SHP77 treated with DMSO at 0.1 percent for 48 hours (cell line): ENCODE data around the gene KPNA6.
A peak's percentile ranks its signal among the peaks of the same experiment; 100 is the strongest.
"Not testable (repeated sequence)": the region's sequence is repeated elsewhere in the genome, so short reads cannot be mapped to it uniquely, and the experiment has no call there.

ENCODE experiments used
- DNase-seq: peaks from one replicate; lab custom pipeline; 2025; lab: John Stamatoyannopoulos, UW

The KPNA6 gene

DNA sequence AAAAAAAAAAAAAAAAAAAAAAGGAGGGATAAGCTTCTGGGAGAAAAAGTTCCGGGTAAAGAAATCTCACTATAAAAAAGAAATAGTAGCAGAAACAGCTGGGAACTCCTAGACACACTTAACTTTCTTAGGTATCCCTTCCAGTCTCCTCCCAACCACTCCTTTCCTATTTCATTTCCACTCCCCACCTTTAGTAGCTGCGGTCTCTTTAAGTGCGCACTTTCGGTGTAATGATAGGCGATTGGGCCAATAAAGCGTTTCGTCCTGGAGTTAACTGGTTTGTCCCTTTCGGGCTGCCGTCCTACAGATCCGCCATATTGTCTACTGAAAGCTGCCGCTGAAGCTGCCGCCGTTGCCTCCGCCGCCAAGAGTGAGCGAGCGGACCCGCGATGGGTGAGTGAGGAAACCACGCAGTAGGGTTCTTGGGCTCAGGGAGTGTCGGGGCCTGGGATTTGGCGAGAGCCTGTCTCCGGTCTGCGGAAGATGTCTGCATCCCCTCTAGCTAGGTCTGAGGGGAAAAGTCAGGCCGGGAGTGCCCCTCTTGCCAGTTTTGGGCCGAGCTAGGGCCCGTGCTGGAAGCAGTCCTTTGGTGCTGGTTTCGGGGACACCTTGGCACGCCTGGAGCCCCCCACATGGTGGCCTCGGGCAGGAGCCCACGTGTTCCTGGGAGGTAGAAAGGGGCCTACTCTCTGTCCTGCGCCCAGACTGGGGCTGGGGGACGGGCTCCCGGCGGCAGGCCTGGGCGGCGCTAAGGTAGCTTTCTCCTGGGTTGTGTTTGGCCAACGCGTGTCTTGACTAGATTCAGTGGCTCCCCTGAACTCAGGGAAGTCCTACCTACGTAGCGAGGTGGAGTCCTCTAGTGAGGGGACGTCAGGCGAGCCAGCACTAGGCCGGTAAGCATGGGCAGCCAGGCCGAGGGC is at the start of gene KPNA6:
TSS of gene KPNA6 (plus strand) at position 315 of the 920 bp plus-strand sequence. CDS start at position 390, 75 bp downstream.
- DNase-seq: peak; percentile 94

DNA sequence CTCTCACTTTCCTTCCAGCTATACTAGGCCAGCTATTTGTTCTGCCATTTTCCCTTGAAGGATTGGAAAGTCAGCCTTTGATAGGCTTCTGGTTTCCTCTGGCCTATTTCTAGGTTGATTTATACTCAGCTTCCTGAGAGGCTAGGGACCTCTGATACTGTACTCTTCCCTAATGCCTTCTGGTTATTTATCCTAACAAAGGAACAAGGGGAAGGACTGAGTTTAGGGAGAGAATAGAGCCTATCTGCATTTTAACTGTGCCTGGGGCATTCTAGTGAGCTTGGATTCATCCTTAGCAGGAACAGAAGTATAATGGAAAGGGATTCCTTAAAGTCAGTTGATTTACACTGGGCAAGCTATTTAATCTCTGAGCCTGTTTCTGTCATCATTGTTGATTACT is 46.9 kb upstream of the KPNA6 start:
- no peak for DNase-seq

DNA sequence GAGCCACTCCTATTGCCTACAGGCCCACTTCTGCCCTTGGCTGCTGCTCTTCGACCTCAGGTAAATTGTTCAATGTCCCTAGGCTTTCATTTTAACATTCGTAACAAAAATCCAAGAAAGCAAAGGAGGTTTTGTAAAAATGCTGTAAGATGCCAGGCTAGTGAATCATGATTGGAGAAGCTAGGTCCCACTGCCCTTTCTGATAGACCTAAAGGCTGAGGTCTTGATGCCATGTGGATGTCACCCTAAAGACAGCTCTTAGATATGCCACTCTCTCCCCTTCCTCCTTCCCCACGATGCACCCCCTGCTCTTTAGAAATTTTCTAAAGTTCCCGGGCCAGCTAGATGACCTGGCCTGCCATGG is 45.0 kb upstream of the KPNA6 start:
- no peak for DNase-seq

DNA sequence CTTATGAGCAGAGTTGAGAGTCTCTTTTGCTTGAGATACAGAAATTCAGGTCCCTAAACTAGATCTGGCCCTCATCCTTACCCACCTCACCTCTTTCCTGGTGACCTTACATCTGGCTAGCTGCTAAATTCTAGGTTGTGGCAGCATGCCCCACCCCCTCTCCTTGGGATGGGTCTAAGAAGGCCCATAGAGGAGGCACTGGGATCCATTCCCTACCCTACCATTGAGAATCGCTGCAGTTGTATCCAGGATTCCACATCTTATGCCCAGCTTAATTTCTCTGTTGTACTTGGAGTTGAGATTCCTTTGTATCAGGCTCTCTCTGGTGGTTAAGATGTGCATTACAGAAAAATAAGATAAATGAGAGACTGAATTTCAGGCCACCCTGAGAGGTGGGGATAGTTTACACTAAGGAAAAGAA is 44.6 kb upstream of the KPNA6 start:
- peak; percentile 23 for DNase-seq

DNA sequence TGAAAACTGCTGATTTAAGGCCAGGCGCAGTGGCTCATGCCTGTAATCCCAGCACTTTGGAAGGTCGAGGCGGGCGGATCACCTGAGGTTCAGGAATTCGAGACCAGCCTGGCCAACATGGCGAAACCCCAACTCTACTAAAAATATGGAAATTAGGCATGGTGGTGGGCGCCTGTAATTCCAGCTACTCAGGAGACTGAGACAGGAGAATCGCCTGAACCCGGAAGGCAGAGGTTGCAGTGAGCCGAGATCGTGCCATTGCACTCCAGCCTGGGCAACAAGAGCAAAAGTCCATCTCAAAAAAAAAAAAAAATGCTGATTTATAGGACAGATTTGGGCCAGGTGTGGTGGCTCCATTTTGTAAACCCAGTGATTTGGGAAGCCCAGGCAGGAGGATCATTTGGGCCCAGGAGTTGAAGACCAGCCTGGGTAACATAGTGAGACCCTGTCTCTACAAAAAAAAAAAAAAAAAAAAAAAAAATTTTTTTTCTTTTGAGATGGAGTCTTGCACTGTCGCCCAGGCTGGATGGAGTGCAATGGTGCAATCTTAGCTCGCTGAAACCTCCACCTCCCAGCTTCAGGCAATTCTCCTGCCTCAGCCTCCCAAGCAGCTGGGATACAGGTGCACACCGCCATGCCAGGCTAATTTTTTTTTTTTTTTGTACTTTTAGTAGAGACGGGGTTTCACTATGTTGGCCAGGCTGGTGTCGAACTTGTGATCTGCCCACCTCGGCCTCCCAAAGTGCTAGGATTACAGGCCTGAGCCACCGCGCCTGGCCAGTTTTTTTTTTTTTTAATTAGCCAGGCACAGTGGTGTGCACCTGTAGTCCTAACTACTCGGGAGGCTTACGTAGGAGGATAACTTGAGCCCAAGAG is 42.0 kb upstream of the KPNA6 start:
- DNase-seq: not testable (repeated sequence)

DNA sequence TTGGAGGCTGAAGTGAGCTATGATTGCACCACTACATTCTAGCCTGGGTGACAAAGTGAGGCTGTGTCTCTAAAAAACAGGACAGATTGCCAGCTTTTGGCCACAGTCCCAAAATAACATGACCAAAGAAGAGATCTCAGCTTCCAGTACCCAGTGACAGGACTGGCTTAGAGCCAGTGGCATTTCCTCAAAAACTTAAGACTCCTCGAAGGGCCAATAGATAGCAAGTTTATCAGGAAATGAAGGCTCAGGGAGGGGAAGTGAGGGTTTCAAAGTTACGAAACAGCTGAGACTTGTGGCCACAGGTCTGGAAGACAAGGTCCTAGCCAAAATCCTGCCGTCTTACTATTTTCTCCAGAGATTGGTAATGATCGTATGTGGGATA is 41.4 kb upstream of the KPNA6 start:
- peak; percentile 9 for DNase-seq

DNA sequence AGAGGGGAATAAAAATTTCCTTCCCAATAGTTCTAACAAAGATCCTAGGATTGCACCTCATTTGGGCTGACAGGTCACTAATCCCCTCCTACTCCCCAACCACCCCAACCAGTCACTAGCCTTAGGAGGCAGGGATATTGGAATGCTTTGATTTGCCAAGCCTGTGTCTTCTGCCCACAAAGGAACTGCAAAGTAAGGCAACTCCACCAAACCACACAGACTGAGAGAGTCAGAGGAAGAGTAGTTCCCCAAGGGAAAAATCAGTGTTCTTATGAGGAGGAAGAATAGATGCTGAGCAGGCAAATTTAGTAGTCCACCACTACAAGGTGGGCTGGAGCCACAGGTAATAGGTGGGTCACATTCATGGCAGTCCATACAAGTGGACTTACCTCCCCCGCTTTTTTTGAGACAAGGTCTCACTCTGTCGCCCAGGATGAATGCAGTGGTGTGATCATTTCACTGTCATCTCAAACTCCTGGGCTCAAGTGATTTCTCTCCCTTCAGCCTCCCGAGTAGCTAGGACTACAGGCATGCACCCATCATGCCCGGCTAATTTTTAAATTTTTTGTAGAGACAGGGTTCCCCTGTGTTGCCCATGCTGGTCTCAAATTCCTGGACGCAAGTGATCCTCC is 38.8 kb upstream of the KPNA6 start:
- no peak for DNase-seq

DNA sequence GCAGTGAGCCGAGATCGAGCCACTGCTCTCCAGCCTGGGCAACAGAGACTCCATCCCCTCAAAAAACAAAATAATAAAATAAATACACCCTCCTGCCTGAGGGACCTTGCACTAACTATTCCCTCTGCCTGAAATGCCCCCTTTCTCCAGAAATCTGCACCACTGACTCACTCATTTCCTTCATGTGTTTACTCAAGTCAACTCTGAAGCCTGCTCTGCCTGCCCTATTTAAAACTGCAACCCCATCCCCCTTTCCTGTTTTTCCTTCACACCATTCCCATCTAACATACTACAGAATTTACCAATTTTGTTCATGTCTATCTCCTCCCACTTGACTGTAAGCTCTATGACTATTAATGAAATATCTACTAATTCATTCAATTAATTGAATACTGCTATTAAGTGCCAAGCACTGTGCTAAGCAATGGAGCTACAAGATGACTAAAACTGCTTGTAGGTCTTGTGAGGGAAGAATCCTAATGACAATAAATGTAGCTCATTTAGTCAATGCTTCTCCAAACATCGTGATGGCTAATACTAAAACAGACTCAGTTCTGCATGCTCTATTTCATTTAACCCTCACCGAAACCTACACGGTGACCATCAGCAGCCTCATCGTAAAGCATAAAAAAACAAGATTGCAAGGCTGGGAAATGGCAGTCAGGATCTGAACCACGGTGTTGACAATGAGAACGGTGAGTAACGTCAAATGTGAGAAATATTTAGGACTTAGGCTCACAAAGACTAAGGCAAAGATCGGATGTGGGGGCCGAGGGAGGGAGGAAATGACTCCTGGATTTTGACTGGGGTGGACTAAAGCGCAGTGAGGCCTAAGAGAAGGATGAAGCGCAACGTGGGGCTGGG is 35.9 kb upstream of the KPNA6 start:
- no peak for DNase-seq

DNA sequence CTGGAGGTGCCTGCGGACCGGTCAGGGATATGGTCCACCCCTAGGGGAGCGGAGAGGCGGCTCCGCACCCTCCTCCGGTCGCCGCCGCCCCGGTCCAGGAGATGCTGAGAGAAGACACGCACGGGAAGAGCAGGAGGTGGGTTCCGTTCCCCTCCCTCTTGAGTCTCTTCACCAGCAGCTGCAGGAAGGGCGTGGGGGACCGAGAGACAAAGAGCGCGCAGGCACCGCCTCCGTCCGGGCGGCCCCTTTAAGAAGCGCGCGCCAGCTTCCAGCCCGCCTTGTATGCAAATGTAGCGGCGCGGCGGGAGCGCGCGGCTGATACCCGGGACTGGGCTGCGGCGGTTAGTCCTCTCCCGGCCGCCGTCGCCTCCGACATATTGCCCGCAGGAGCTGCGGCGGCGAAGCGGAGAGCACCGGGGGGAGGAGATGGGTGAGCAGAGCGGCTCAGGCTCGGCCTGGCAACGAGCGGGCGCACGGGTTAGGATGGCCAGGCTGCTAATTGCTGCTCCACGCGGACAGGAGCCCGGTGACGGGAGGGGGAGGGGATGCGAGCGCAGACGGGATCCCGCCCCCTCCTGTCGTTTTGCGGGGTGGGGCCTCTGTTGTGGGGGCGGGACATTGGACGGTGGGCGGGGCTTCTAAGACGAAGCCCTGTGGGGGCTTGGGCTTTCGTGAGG is 35.1 kb upstream of the KPNA6 start, which contains the start of gene TMEM39B:
TSS of gene TMEM39B (plus strand) at position 318 of the 677 bp plus-strand sequence. CDS start at position 427, 109 bp downstream.
- DNase-seq: peak; percentile 98

DNA sequence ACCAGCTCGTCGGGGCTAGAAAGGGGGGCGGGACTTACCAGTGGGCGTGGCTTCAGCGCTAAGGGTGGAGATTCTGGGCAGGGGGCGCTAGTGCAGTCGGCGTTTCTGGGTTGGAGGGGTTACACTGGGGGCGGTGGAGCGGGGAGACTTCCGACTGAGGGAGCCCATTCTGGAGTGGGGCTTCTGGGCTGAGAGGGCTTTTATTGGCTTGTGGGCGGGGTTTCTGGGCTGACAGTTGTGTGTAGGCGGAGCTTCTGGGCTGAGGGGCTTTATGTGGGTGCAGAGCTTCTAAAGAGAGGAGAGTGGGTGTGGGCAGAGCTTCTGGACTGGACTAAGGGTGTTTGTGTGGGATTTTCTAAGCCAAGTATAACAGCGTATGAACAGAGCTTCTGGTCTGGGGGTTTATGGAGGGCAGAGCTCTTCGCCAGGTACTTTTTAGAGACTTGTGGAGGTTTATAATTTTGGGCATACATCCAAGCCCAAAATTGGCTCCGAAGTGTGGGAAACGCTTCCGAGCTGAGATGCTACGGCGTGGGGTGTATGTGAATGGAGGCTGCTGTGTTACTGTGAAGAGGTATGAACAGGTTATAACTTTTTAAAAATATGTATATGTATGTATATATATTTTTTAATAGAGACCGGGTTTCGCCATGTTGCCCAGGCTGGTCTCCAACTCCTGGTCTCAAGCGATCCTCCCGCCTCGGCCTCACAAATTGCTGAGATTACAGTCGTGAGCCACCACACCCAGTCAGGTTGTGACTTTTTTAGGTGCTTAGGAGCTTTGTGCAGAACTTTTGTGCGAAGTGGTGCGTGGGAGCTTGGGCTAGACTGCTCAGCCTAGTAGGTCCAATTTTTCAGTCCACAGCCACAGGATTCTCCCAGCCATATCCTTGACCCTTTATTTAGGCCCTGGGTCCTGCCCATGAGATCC is 34.3 kb upstream of the KPNA6 start:
- DNase-seq: peak; percentile 87

DNA sequence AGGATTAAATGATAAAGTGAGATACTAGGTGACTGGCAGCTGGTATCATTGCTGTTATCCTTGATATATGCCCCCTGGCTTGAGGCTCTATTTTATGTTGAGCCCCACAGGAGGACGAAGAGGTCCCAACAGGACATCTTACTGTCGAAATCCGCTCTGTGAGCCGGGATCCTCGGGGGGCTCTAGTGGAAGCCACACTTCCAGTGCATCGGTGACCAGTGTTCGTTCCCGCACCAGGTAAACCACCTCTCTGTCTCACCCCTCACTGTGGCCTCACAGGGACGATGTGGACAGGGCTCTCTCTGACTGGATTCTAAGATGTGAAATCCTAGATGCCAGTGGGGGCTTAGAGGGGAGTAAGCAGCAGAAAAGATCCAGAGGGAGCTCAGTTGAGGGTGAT is 33.0 kb upstream of the KPNA6 start:
- DNase-seq: no peak

DNA sequence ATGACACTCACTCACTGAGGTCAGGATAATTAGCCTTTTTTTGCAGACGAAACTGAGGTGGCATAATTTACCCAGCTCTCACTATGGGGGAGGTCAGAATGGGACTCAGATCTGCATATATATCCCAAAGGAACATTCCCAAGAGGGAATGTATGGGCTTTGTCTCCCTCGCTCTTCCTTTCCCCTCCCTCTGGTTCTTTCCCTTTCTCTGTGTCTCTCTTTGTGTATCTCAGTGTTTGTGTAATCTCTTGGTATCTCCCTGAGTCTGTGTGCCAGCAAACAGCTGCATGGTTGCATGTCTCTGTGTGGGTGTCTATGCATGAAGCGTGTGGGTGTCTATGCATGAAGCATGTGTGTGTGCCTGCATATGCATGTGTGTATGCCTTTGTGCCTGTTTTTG is 30.4 kb upstream of the KPNA6 start:
- no peak for DNase-seq

DNA sequence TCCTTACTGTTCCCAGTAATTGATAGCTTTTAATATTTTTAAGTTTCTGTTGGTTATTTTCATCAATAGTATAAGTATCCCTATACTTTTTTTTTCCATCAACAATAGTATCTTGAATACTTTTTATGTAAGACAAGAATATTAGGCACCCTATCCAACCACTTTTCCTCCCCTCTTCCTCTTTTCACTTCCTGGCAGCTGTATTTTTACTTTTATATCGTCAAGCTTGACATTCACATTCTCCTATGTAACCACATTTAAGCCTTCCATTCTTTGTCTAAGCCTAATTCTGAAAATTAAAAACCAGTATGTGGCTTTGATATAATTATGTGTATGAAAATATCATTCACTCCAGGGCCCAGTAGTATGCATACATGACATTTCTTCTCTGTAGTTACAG is 25.8 kb upstream of the KPNA6 start:
- DNase-seq: no peak

DNA sequence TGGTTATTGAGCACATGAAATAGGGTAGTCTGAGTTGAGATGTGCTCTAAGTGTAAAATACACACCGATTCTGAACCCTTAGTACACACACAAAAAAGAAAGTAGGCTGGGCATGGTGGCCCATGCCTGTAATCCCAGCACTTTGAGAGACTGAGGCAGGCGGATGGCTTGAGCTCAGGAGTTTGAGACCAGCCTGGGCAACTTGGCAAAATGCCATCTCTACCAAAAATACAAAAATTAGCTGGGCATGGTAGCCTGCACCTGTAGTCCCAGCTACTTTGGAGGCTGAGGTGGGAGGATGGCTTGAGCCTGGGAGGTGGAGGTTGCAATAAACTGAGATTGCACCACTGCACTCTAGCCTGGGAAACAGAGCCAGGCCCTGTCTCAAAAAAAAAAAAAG is 21.5 kb upstream of the KPNA6 start:
- DNase-seq: not testable (repeated sequence)

DNA sequence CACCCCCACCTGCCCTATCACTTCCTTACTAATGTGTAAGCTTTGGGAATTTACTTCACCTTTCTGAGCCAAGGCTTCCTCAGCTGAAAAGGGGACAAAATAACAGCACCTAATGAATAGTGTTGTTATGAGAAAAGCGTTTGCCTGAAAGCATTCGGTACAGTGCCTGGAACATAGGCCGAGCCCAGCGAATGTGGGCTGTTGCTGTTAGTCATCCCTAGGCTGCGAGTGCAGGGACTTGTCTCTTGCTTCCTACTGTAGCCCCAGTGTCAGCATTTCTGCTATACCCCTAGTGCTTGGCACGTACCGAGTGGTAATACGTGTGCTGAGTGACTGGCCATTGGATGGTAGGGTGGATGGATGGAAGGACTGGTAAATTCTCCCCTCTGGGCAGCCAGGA is 16.7 kb upstream of the KPNA6 start:
- DNase-seq: no peak

DNA sequence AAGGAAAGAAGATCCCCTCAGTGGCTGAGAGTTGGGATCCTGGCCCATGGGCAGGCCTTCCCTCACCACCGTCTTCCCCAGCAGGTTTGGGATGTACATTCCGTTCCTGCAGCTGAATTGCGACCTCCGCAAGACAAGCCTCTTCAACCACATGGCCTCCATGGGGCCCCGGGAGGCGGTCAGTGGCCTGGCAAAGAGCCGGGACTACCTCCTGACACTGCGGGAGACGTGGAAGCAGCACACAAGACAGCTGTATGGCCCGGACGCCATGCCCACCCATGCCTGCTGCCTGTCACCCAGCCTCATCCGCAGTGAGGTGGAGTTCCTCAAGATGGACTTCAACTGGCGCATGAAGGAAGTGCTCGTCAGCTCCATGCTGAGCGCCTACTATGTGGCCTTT is 16.3 kb upstream of the KPNA6 start:
- no peak for DNase-seq

DNA sequence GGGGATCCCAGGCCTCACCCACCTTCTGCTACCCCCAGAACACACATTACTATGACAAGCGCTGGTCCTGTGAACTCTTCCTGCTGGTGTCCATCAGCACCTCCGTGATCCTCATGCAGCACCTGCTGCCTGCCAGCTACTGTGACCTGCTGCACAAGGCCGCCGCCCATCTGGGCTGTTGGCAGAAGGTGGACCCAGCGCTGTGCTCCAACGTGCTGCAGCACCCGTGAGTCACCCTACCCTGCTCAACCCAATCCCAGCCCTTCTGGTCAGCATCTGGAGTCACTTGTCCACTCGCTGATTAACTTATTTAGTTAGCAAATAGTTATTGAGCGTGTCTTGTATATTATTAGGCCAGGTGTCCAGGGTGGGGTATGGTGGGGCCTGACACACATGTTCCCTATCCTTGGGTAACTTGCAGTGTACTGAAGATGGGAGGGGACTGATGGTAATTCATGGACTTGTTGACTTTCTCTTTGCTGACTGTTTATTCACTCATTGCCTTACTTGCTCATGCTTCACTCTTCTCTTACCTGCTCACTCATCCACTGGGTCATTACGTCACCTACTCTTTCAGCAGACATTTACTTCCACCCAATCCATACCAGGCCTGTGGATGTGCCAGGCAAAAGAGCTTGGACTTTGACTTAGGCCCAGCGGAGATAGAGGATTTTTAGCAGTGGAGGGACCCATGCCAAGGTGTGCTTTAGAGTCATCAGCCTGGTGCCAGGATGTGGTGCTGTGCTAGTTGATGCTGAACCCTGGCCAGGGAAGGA is 12.9 kb upstream of the KPNA6 start:
- DNase-seq: no peak

DNA sequence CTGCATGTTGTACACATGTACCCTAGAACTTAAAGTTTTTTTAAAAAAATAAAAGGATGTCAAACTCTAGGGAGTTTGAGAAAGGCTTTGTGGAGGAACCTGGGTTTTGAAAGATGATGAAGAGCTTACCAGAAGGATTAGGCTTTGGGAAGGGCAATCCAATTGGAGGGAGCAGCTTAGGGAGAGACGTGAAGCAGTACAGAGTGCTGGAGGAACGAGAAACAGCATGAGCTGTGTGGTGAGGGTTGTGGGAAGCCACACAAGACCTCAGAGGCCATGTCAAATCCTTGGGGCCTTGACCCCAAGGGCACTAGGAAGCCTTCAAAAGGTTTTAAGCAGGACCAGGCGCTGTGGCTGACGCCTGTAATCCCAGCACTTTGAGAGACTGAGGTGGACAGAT is 8.4 kb upstream of the KPNA6 start:
- no peak for DNase-seq

DNA sequence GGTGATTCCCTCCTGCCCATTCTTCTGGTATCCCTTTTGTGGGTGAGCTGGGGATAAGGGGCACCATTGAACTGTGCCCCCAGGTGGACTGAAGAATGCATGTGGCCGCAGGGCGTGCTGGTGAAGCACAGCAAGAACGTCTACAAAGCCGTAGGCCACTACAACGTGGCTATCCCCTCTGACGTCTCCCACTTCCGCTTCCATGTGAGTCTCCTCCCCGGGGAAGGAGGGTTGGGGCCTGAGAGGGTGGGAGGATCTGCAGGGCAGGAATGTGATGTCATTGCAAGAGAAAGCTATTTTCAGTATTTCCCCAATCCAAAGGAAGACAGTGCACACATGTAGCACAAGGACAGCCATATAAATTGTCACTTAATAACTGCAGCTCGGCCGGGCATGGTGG is 7.5 kb upstream of the KPNA6 start:
- no peak for DNase-seq
